GM18498 (cell line): ENCODE measurements around the gene FGF14.

Experiments used
- ATAC-seq: cut with Tn5 transposase; IDR thresholded peaks from one replicate; pipeline ENCODE4 v1.9.1; 2021; ENCODE audit warnings: mild to moderate bottlenecking, moderate library complexity; ENCODE audit not compliant: unreplicated experiment

Gene FGF14

GRCh38 chr13:102369302-102369701 is 32.5 kb downstream of the FGF14 start:
- ATAC-seq: no peak

- ATAC-seq: no peak
Observed at GRCh38 chr13:102367836-102368235, 34.0 kb downstream of the FGF14 start.

GRCh38 chr13:102361113-102361512 is 40.7 kb downstream of the FGF14 start:
- no peak for ATAC-seq

GRCh38 chr13:102359264-102359663 is 42.6 kb downstream of the FGF14 start:
- no peak for ATAC-seq

GRCh38 chr13:102355251-102355650 is 46.6 kb downstream of the FGF14 start:
- no peak for ATAC-seq

- ATAC-seq: no peak
Observed at GRCh38 chr13:102354011-102354410, 47.8 kb downstream of the FGF14 start.

GRCh38 chr13:102351521-102351920 is 50.3 kb downstream of the FGF14 start:
- ATAC-seq: no peak

GRCh38 chr13:102347490-102347889 is 54.4 kb downstream of the FGF14 start:
- ATAC-seq: no peak

- no peak for ATAC-seq
Observed at GRCh38 chr13:102346769-102347168, 55.1 kb downstream of the FGF14 start.

GRCh38 chr13:102344410-102344809 is 57.4 kb downstream of the FGF14 start:
- no peak for ATAC-seq

GRCh38 chr13:102333320-102334198 is 68.3 kb downstream of the FGF14 start:
- no peak for ATAC-seq

GRCh38 chr13:102328909-102329308 is 72.9 kb downstream of the FGF14 start:
- ATAC-seq: peak; percentile 91

GRCh38 chr13:102327119-102327617 is 74.7 kb downstream of the FGF14 start:
- no peak for ATAC-seq

- no peak for ATAC-seq
Observed at GRCh38 chr13:102326381-102327118, 75.3 kb downstream of the FGF14 start.

GRCh38 chr13:102325321-102325720 is 76.5 kb downstream of the FGF14 start:
- no peak for ATAC-seq

GRCh38 chr13:102323505-102323904 is 78.3 kb downstream of the FGF14 start:
- ATAC-seq: no peak

- ATAC-seq: no peak
Observed at GRCh38 chr13:102323012-102323411, 78.8 kb downstream of the FGF14 start.

- no peak for ATAC-seq
Observed at GRCh38 chr13:102322211-102322610, 79.6 kb downstream of the FGF14 start.

GRCh38 chr13:102318233-102318632 is 83.6 kb downstream of the FGF14 start:
- ATAC-seq: no peak

GRCh38 chr13:102317593-102317992 is 84.3 kb downstream of the FGF14 start:
- ATAC-seq: no peak

- no peak for ATAC-seq
Observed at GRCh38 chr13:102316732-102317131, 85.1 kb downstream of the FGF14 start.

- no peak for ATAC-seq
Observed at GRCh38 chr13:102312841-102313240, 89.0 kb downstream of the FGF14 start.
